GM18517 (cell line): ENCODE results near the gene KREMEN1.

Experiments used
- ATAC-seq: cut with Tn5 transposase; IDR thresholded peaks from one replicate; pipeline ENCODE4 v1.9.1; 2021; ENCODE audit warnings: mild to moderate bottlenecking, moderate library complexity; ENCODE audit not compliant: unreplicated experiment

KREMEN1 gene

DNA sequence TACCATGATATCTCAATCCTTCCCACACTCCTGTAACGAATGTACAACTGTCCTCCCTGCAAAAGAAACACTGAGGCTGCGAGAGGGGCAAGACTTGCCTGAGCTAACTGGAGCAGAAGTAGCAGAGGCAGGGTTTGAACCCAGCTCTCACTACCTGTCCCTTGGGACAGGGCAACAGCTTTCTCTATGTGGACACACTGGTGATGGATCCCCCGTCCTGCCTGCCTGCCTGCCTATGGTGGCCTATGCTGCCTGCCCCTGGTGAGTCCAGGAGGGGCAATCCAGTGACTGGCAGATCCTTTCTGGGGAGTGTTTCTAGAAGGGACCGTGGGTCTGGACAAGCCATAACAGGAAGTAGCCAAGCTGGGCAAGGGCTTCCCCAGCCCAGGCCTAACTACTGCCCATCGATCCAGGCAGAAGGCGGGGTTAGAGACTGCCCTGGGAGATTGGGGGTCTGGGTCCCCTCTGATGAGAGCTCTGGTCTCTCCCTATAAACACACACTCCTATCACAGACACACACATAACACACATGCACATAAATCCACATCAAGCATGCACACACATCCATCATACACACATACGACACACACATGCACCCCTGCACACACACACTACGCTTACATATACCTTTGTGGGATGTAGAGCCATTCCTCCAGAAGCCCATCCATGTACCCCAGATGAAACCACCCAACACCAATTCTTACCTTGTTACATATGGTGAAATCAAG is 131.8 kb downstream of the KREMEN1 start:
- no peak for ATAC-seq

GRCh38 chr22:29205252-29205593 is 132.4 kb downstream of the KREMEN1 start:
- no peak for ATAC-seq

- ATAC-seq, result no peak
Measured at GRCh38 chr22:29205594-29206371, 132.9 kb downstream of the KREMEN1 start, which contains the start of gene EMID1. Gene EMID1 (plus strand): TSS chr22:29205896. CDS start chr22:29206039, 143 bp downstream.

GRCh38 chr22:29206372-29207242 is 133.8 kb downstream of the KREMEN1 start:
- no peak for ATAC-seq

- no peak for ATAC-seq
Measured at GRCh38 chr22:29207243-29207550, 134.4 kb downstream of the KREMEN1 start.

- ATAC-seq, result no peak
Measured at GRCh38 chr22:29207562-29208501, 135.0 kb downstream of the KREMEN1 start.

GRCh38 chr22:29208502-29208862 is 135.6 kb downstream of the KREMEN1 start:
- ATAC-seq, result no peak

DNA sequence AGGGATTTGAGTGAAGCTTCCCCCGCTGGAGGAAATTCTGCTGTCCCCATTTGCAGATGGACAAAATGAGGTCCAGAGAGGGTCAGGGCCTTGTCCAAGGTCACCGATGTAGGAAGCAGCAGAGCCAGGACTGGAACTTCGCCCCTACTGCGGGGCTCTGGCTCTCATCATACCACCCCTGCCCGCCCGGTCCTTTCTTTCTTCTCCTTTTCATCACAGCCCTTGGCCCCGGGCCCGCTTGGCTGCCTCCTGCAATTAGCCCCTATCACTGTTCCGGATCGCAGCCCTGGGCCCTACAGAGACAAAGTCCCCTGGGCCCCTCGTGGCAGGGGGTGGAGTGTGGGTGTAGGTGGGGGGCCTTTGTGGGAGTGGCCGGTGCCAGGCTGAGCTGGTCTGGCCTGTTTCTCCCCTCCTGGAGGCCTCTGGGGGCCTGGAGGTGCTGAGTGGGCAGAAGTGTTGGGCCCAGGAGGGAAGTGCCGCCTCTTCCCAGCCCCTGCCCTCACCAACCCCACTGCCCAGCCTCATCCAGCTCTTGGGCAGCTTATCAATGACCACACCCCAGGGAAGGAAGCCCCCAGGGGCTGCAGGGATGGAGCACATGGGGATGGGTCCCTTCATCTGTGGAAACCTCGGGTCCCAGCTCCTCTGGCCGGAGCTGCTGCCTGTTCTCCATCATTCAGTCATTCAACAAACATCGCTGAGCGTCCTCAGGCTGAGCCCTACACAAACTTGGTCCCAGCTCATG is 136.2 kb downstream of the KREMEN1 start:
- no peak for ATAC-seq

GRCh38 chr22:29209624-29209929 is 136.7 kb downstream of the KREMEN1 start:
- no peak for ATAC-seq

- ATAC-seq, result no peak
Measured at GRCh38 chr22:29211066-29211465, 138.2 kb downstream of the KREMEN1 start.

DNA sequence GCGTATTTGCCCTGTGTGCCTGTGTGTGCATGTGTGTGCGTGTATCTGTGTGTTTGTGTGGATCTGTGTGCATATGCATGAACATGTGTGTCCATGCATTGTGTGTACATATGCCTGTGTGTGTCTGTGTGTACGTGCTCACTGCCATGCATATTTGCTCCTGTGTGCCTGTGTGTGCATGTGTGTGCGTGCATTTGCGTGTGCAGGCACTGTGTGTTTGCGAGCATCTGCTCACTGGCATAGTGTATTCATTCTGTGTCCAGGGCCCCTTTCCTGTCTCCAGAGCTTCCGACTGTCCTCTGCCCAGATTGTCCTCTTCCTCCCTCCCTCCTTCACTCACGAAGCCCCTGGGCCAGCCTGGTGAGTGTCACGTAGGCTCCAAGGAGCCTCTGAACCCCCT is 138.6 kb downstream of the KREMEN1 start:
- no peak for ATAC-seq

GRCh38 chr22:29212743-29213142 is 139.9 kb downstream of the KREMEN1 start:
- no peak for ATAC-seq

- ATAC-seq, result no peak
Measured at GRCh38 chr22:29213493-29213892, 140.7 kb downstream of the KREMEN1 start.

DNA sequence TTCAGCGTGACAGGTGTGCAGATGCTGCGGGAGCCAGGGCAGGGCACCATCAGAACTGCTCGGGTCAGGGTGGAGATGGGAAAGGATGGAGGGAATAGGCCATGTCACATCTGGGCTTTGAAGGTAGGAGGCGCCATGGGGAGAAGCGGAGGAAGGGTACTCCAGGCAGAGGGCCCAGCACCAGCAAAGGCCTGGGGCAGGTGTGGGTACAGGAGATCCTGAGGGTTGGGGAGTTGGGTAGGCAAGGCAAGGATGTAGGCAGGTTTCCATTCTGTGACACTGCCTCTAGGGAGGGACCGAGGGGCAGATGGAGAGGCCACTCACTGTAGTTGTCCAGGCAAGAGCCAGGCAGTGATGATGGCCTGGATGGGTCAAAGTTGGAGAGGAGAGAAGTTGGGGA is 141.4 kb downstream of the KREMEN1 start:
- no peak for ATAC-seq

DNA sequence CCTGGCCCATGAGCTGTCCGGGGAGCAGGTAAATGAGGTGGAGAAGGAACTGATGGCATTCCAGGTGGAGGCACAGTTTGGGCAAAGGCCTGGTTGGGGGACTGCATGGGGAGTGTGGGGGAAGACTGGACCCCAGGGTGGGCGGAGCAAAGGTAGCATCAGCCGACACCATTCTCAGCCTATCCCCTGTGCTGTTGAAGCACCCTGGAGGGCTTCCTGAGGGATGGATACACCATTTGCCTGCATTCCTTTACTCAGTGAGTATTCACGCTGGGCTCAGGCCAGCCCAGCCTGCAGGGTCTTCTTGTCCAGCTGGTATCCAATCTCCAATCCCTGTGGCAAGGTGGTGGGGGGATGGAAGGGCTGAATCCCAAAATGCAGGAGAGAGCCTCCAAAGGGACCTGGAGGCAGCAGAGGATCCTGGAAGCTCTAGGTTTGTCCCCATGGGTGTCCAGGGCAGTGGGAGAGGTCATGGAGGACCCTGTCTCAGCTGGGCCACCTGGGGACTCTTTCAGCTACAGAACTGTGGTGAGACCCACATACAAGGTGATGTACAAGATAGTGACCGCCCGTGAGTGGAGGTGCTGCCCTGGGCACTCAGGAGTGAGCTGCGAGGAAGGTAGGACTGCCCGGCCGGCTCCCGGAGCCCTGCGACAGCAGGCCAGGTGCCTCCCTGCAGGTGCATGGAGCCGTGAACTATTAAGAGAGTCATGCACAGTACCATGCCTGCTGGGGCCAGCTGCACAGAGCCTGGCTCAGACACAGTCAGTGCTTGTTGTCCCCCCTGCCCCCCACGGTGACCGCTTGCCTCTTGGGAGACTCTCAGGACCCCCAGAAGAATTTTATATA is 142.4 kb downstream of the KREMEN1 start:
- ATAC-seq, result no peak

DNA sequence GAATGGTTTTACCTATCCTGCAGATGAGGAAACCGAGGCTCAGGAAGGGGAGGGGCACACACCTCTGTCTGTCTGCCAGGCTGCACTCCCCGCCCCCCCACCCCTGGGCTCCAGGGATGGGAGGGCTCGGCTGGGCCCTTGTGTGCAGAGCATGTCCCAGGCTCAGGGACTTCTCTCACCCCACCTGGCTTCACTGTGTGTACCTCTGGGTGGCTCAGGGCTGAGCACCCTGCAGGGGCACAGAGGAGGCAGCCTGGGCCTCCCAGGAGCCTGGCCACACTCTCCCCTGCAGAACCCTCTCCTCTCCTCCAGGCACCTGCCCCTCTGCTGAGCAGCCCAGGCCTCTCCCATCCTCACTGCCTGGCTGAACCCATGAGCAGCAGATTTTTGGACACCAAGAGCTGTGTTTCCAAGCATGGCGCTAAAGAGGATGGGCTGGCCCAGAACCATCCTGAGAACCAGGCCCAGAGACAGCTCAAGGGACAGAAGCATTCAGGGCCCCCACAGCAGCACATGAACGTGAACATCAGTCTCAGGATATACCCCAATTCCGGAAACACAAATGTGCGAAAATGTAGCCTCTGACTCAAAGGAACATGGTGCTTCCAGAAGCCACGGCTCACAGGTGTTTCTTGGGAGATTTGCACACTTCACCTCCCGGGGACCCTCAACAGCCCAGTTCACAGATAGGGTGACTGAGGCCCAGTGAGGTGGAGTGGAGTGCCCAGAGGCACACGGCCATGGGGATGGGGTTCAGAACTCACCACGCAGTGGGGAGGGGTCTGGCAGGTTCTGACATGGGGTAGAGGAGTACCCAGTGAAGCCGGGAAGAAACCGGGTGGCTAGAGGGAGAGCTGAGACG is 143.4 kb downstream of the KREMEN1 start:
- ATAC-seq, result no peak

DNA sequence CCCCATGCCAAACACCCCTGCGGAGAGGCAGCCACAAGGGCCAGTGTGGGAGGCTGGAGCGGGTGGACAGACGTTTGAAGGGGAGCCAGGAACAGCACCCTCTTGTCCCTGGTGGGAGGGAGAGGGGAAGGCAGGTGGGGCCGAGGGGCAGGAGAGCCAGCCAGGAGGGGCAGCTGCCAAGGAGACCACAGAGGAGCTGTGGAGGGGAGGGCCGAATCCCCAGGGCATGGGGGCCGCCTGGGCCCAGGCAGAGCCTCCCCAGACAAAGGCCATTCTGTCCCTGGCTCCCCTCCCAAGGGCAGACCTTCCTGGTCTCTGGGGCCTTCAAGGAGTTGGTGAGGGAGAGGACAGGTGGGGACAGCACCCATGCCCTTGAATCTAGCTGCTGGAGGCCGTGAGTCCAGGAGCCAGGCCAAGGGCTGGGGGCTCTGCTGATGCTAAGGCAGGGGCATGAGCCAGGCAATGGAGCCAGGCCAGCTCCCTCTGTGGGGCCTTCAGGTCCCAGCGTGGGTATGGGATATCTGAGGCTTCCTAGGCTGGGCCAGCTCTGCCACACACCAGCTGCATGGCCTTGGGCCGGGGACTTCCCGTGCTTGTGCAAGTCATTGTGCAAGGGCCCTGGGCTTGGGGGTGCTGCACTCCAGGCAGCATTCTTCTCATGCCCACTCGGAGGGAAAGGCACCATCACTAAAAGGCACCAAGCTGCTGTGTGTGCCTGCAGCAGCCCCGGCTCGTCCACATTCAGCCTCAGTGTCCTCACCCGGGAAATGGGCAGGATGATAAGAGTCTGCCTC is 144.2 kb downstream of the KREMEN1 start:
- no peak for ATAC-seq
